ENCODE data around the gene CEACAM19. TPM values are rescaled to one million over a fixed set of nuclear protein-coding genes. Genes with fewer than 3 reads are reported as not detected.

Gene CEACAM19
- total RNA-seq, 1 experiment from 2014 or later = 13.2 TPM

GRCh38 chr19:44701228-44701627 is 29.9 kb downstream of the CEACAM19 start:
- Mint-ChIP-seq H3K27ac (ENCODE audit: low read depth, unreplicated experiment) (no peak overlapping the region), H3K27me3 (ENCODE audit: insufficient read depth, unreplicated experiment) (no peaks in the 10 kb centered on the region), H3K4me1 (ENCODE audit: insufficient read depth, unreplicated experiment) (no peaks in the 10 kb centered on the region), H3K36me3 (ENCODE audit: insufficient read depth, unreplicated experiment) (no peaks in the 10 kb centered on the region), H3K4me3 (ENCODE audit: unreplicated experiment) (no peak overlapping the region), H3K9me3 (ENCODE audit: unreplicated experiment) (no peaks in the 10 kb centered on the region)
- TF ChIP-seq CTCF (IDR thresholded peaks at IDR 0.05; ENCODE audit: unreplicated experiment) = no peak
- no peak for DNase-seq (ENCODE audit: unreplicated experiment)
- ChIA-PET CTCF (interaction anchor here (0.6 to 1.2 kb wide), 2 partner anchors 9 to 12 kb away, joined by 3 to 4 read pairs; no protein-coding TSS in a partner anchor), POLR2A (no interaction called here)
- intact Hi-C loops (cut with micrococcal nuclease) = no loop called here
- no TSS peak for BruUV-seq (replicated peaks)

GRCh38 chr19:44702551-44703176 is 31.4 kb downstream of the CEACAM19 start:
- Mint-ChIP-seq H3K36me3 (ENCODE audit: insufficient read depth, unreplicated experiment) (no peaks in the 10 kb centered on the region), H3K27me3 (ENCODE audit: insufficient read depth, unreplicated experiment) (no peaks in the 10 kb centered on the region), H3K27ac (ENCODE audit: low read depth, unreplicated experiment) (no peak overlapping the region), H3K4me1 (ENCODE audit: insufficient read depth, unreplicated experiment) (no peaks in the 10 kb centered on the region), H3K9me3 (ENCODE audit: unreplicated experiment) (no peaks in the 10 kb centered on the region), H3K4me3 (ENCODE audit: unreplicated experiment) (no peak overlapping the region)
- ChIA-PET CTCF (interaction anchor here (0.5 to 1.8 kb wide), 3 partner anchors 13 to 126 kb away, joined by 3 to 5 read pairs (median 4); no protein-coding TSS in a partner anchor), POLR2A (no interaction called here)
- DNase-seq (ENCODE audit: unreplicated experiment) = no peak
- no peak for TF ChIP-seq CTCF (IDR thresholded peaks at IDR 0.05; ENCODE audit: unreplicated experiment)
- intact Hi-C loops (cut with micrococcal nuclease) = no loop called here
- no TSS peak for BruUV-seq (replicated peaks)

- H3K27me3 Mint-ChIP-seq (ENCODE audit: insufficient read depth, unreplicated experiment) = no peaks in the 10 kb centered on the region
- TF ChIP-seq CTCF (IDR thresholded peaks at IDR 0.05; ENCODE audit: unreplicated experiment) = no peak
- no TSS peak for BruUV-seq (replicated peaks)
- ChIA-PET POLR2A (interaction anchor here (0.9 kb wide), 1 partner anchor 12 kb away, joined by 3 read pairs; no protein-coding TSS in a partner anchor), CTCF (interaction anchor here (0.5 to 1.8 kb wide), 2 partner anchors 16 to 67 kb away, joined by 3 to 4 read pairs; no protein-coding TSS in a partner anchor)
- H3K36me3 Mint-ChIP-seq (ENCODE audit: insufficient read depth, unreplicated experiment) = no peaks in the 10 kb centered on the region
- no peaks in the 10 kb centered on the region for H3K9me3 Mint-ChIP-seq (ENCODE audit: unreplicated experiment)
- no peak overlapping the region for H3K4me3 Mint-ChIP-seq (ENCODE audit: unreplicated experiment)
- no peaks in the 10 kb centered on the region for H3K4me1 Mint-ChIP-seq (ENCODE audit: insufficient read depth, unreplicated experiment)
- intact Hi-C loops (cut with micrococcal nuclease) = no loop called here
- DNase-seq (ENCODE audit: unreplicated experiment) = no peak
- no peak overlapping the region for H3K27ac Mint-ChIP-seq (ENCODE audit: low read depth, unreplicated experiment)
Measured at GRCh38 chr19:44703336-44704078, 32.2 kb downstream of the CEACAM19 start.

- no peak overlapping the region for H3K27ac Mint-ChIP-seq (ENCODE audit: low read depth, unreplicated experiment)
- no peak overlapping the region for H3K4me3 Mint-ChIP-seq (ENCODE audit: unreplicated experiment)
- ChIA-PET CTCF (interaction anchor here (0.7 to 1.1 kb wide), 3 partner anchors 15 to 25 kb away, joined by 3 to 4 read pairs (median 3); no protein-coding TSS in a partner anchor), POLR2A (interaction anchor here (0.7 kb wide), 2 partner anchors 10 to 151 kb away, joined by 4 to 5 read pairs; no protein-coding TSS in a partner anchor)
- no peak for TF ChIP-seq CTCF (IDR thresholded peaks at IDR 0.05; ENCODE audit: unreplicated experiment)
- DNase-seq (ENCODE audit: unreplicated experiment) = no peak
- H3K36me3 Mint-ChIP-seq (ENCODE audit: insufficient read depth, unreplicated experiment) = no peaks in the 10 kb centered on the region
- no peaks in the 10 kb centered on the region for H3K4me1 Mint-ChIP-seq (ENCODE audit: insufficient read depth, unreplicated experiment)
- intact Hi-C loops (cut with micrococcal nuclease) = no loop called here
- no TSS peak for BruUV-seq (replicated peaks)
- H3K9me3 Mint-ChIP-seq (ENCODE audit: unreplicated experiment) = no peaks in the 10 kb centered on the region
- H3K27me3 Mint-ChIP-seq (ENCODE audit: insufficient read depth, unreplicated experiment) = no peaks in the 10 kb centered on the region
Measured at GRCh38 chr19:44704982-44705381, 33.7 kb downstream of the CEACAM19 start.

Data from MCF 10A (cell line).